Glutamatergic neuron (in vitro differentiated cells): ENCODE measurements around the gene PLEKHM2. TPM values are rescaled to one million over a fixed set of nuclear protein-coding genes. Genes with fewer than 3 reads are reported as not detected.

Experiments used
- DNase-seq: peaks from one replicate; pipeline ENCODE4 v3.0.0; 2022
- H3K27ac Mint-ChIP-seq: one replicate; pipeline ENCODE4 v1.8.0; 2020; ENCODE audit warnings: mild to moderate bottlenecking, mixed read lengths, inconsistent platforms; ENCODE audit not compliant: unreplicated experiment
- H3K27me3 Mint-ChIP-seq: one replicate; pipeline ENCODE4 v1.8.0; 2020; ENCODE audit warnings: mild to moderate bottlenecking, moderate library complexity, mixed read lengths, inconsistent platforms; ENCODE audit not compliant: unreplicated experiment
- H3K36me3 Mint-ChIP-seq: one replicate; pipeline ENCODE4 v1.8.0; 2020; ENCODE audit warnings: mild to moderate bottlenecking, mixed read lengths, inconsistent platforms; ENCODE audit not compliant: unreplicated experiment
- H3K4me1 Mint-ChIP-seq: one replicate; pipeline ENCODE4 v1.8.0; 2020; ENCODE audit warnings: mild to moderate bottlenecking, low read depth, mixed read lengths, inconsistent platforms; ENCODE audit not compliant: unreplicated experiment
- H3K4me3 Mint-ChIP-seq: one replicate; pipeline ENCODE4 v1.8.0; 2020; ENCODE audit warnings: mild to moderate bottlenecking, mixed read lengths, inconsistent platforms; ENCODE audit not compliant: unreplicated experiment
- H3K9me3 Mint-ChIP-seq: one replicate; pipeline ENCODE4 v1.8.0; 2020; ENCODE audit warnings: mild to moderate bottlenecking, moderate library complexity, mixed read lengths, inconsistent platforms; ENCODE audit not compliant: unreplicated experiment
- total RNA-seq: library from RNA; stranded (reverse); fragmentation: NEBNext Ultra II Directional; extraction: Animal tissue kit (Norgen Biotek cat#: 25700); gene quantifications from one replicate; pipeline ENCODE4 v1.2.1, GENCODE V29; 2021; ENCODE audit not compliant: unreplicated experiment
- TF ChIP-seq, protein P1 (sequence below): fragments of 200-600 bp; sonication (generic); IDR thresholded peaks from one replicate; pipeline ENCODE4 v1.5.0; 2021; ENCODE audit not compliant: partially characterized antibody, unreplicated experiment

Gene PLEKHM2
- total RNA-seq, 1 donor from 2014 or later, result 66.9 TPM

- Mint-ChIP-seq H3K9me3 (peaks cover 9% of the 10 kb centered on the region), H3K27ac (no peak overlapping the region), H3K36me3 (no peaks in the 10 kb centered on the region), H3K27me3 (peaks cover 3% of the 10 kb centered on the region), H3K4me1 (peaks cover 27% of the 10 kb centered on the region), H3K4me3 (no peak overlapping the region)
- DNase-seq, result no peak
- TF ChIP-seq, protein P1, sequence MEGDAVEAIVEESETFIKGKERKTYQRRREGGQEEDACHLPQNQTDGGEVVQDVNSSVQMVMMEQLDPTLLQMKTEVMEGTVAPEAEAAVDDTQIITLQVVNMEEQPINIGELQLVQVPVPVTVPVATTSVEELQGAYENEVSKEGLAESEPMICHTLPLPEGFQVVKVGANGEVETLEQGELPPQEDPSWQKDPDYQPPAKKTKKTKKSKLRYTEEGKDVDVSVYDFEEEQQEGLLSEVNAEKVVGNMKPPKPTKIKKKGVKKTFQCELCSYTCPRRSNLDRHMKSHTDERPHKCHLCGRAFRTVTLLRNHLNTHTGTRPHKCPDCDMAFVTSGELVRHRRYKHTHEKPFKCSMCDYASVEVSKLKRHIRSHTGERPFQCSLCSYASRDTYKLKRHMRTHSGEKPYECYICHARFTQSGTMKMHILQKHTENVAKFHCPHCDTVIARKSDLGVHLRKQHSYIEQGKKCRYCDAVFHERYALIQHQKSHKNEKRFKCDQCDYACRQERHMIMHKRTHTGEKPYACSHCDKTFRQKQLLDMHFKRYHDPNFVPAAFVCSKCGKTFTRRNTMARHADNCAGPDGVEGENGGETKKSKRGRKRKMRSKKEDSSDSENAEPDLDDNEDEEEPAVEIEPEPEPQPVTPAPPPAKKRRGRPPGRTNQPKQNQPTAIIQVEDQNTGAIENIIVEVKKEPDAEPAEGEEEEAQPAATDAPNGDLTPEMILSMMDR, result no peak
Observed at GRCh38 chr1:15705184-15705566, 21.1 kb downstream of the PLEKHM2 start.

DNA sequence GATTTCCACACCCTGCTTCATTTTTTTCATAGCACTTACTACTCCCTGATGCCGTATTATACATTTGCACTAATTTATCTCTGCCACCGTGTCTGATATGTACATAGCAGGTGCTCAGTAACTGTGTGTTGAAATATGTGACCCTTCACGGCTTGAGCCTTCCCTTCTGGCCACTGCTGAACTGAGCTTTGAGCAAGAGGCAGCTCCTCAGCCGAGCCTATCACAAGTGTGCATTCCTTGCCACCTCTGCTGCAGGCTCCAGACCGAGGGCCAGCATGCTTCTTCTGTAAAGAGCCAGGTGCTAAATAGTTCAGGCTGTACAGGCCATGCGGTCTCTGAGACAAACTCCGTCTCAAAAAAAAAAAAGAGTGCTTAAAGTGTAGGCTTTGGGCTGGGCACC lies 22.6 kb downstream of the PLEKHM2 start:
- Mint-ChIP-seq H3K4me1 (peaks cover 26% of the 10 kb centered on the region), H3K27me3 (peaks cover 3% of the 10 kb centered on the region), H3K4me3 (no peak overlapping the region), H3K36me3 (no peaks in the 10 kb centered on the region), H3K27ac (no peak overlapping the region), H3K9me3 (peaks cover 7% of the 10 kb centered on the region)
- DNase-seq, result no peak
- TF ChIP-seq, protein P1, result no peak

DNA sequence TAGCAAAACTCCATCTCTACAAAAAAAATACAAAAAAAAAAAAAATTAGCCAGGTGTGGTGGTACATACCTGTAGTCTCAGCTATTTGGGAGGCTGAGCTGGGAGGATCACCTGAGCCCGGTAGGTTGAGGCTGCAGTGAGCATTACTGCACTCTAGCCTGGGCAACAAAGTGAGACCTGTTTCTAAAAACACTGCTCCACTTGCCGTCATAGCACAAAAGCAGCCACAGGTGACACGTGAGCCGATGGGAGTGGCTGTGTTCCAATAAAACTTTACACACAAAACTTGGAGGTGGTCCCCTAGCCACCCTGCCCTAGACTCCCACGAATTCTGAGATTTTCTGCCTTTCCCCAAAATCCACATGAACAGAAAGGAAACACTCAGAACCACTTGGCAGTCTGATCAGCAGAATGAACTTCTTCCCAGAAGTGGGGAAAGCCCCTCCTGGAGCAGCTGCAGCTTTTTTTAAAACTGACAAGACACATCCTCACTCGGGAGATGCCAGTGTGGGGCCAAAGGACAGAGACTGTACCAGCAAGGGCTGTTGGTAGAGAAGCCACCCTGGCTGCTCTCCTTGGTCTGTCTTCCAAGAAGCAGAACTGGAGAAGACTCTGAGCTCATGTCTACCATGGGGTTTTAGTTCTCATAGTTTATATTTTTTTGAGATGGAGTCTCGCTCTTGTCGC lies 23.3 kb downstream of the PLEKHM2 start:
- Mint-ChIP-seq H3K4me1 (peaks cover 21% of the 10 kb centered on the region), H3K27ac (no peak overlapping the region), H3K4me3 (no peak overlapping the region), H3K9me3 (peaks cover 6% of the 10 kb centered on the region), H3K36me3 (no peaks in the 10 kb centered on the region), H3K27me3 (peaks cover 3% of the 10 kb centered on the region)
- TF ChIP-seq, protein P1, result no peak
- DNase-seq, result no peak

GRCh38 chr1:15708486-15709137 lies 24.5 kb downstream of the PLEKHM2 start:
- TF ChIP-seq, protein P1, result no peak
- Mint-ChIP-seq H3K27ac (no peak overlapping the region), H3K4me1 (peaks cover 14% of the 10 kb centered on the region), H3K4me3 (no peak overlapping the region), H3K27me3 (peaks cover 3% of the 10 kb centered on the region), H3K36me3 (no peaks in the 10 kb centered on the region), H3K9me3 (peaks cover 6% of the 10 kb centered on the region)
- DNase-seq, result no peak

GRCh38 chr1:15709226-15709625 lies 25.1 kb downstream of the PLEKHM2 start:
- TF ChIP-seq, protein P1, result no peak
- no peak for DNase-seq
- H3K4me1 Mint-ChIP-seq, result peaks cover 9% of the 10 kb centered on the region
- H3K9me3 Mint-ChIP-seq, result peaks cover 4% of the 10 kb centered on the region
- H3K4me3 Mint-ChIP-seq, result no peak overlapping the region
- H3K36me3 Mint-ChIP-seq, result no peaks in the 10 kb centered on the region
- peaks cover 5% of the 10 kb centered on the region for H3K27me3 Mint-ChIP-seq
- no peak overlapping the region for H3K27ac Mint-ChIP-seq
